ENCODE data around the gene SLC28A1. TPM values are rescaled to one million over a fixed set of nuclear protein-coding genes. Genes with fewer than 3 reads are reported as not detected.

SLC28A1 gene
- total RNA-seq, 2 experiments from 2014 or later: not detected

GRCh38 chr15:84890670-84891162, 6.3 kb downstream of the SLC28A1 start:
- ChIA-PET POLR2A (no interaction called here), CTCF (no interaction called here)
- intact Hi-C loops (cut with micrococcal nuclease): no loop called here
- Mint-ChIP-seq H3K27ac (no peak overlapping the region), H3K36me3 (no peaks in the 10 kb centered on the region), H3K9me3 (no peaks in the 10 kb centered on the region), H3K27me3 (no peaks in the 10 kb centered on the region), H3K4me1 (ENCODE audit: low read depth) (no peaks in the 10 kb centered on the region), H3K4me3 (no peak overlapping the region)
- DNase-seq: no peak

- CTCF ChIA-PET: no interaction called here
- intact Hi-C loops (cut with micrococcal nuclease): no loop called here
- DNase-seq: no peak
- H3K27ac Mint-ChIP-seq: no peak overlapping the region
- H3K4me1 Mint-ChIP-seq (ENCODE audit: low read depth): no peaks in the 10 kb centered on the region
- H3K4me3 Mint-ChIP-seq: no peak overlapping the region
- no peaks in the 10 kb centered on the region for H3K36me3 Mint-ChIP-seq
- POLR2A ChIA-PET: no interaction called here
- no peaks in the 10 kb centered on the region for H3K9me3 Mint-ChIP-seq
- no peaks in the 10 kb centered on the region for H3K27me3 Mint-ChIP-seq
These were observed 6.9 kb downstream of the SLC28A1 start for GRCh38 chr15:84891339-84891738.

- DNase-seq: no peak
- no peak overlapping the region for H3K4me3 Mint-ChIP-seq
- CTCF ChIA-PET: interaction anchor here (0.7 kb wide), 1 partner anchor 33 kb away, joined by 3 read pairs; no protein-coding TSS in a partner anchor
- H3K4me1 Mint-ChIP-seq (ENCODE audit: low read depth): no peaks in the 10 kb centered on the region
- H3K27me3 Mint-ChIP-seq: peaks cover 3% of the 10 kb centered on the region
- H3K36me3 Mint-ChIP-seq: no peaks in the 10 kb centered on the region
- POLR2A ChIA-PET: no interaction called here
- no peak overlapping the region for H3K27ac Mint-ChIP-seq
- intact Hi-C loops (cut with micrococcal nuclease): no loop called here
- H3K9me3 Mint-ChIP-seq: no peaks in the 10 kb centered on the region
These were observed 8.4 kb downstream of the SLC28A1 start for GRCh38 chr15:84892786-84893307.

GRCh38 chr15:84893607-84894006, 9.1 kb downstream of the SLC28A1 start:
- no peak overlapping the region for H3K4me3 Mint-ChIP-seq
- H3K9me3 Mint-ChIP-seq: no peaks in the 10 kb centered on the region
- no peaks in the 10 kb centered on the region for H3K36me3 Mint-ChIP-seq
- POLR2A ChIA-PET: no interaction called here
- intact Hi-C loops (cut with micrococcal nuclease): no loop called here
- peaks cover 3% of the 10 kb centered on the region for H3K27me3 Mint-ChIP-seq
- H3K4me1 Mint-ChIP-seq (ENCODE audit: low read depth): no peaks in the 10 kb centered on the region
- H3K27ac Mint-ChIP-seq: no peak overlapping the region
- DNase-seq: no peak
- CTCF ChIA-PET: interaction anchor here (0.7 kb wide), 1 partner anchor 33 kb away, joined by 3 read pairs; no protein-coding TSS in a partner anchor

GRCh38 chr15:84894736-84895425, 10.4 kb downstream of the SLC28A1 start:
- CTCF ChIA-PET: no interaction called here
- Mint-ChIP-seq H3K27me3 (peaks cover 3% of the 10 kb centered on the region), H3K4me3 (no peak overlapping the region), H3K36me3 (no peaks in the 10 kb centered on the region), H3K9me3 (peaks cover 5% of the 10 kb centered on the region), H3K27ac (no peak overlapping the region), H3K4me1 (ENCODE audit: low read depth) (no peaks in the 10 kb centered on the region)
- POLR2A ChIA-PET: no interaction called here
- no peak for DNase-seq
- intact Hi-C loops (cut with micrococcal nuclease): no loop called here

GRCh38 chr15:84898761-84899160, 14.3 kb downstream of the SLC28A1 start:
- Mint-ChIP-seq H3K4me1 (ENCODE audit: low read depth) (no peaks in the 10 kb centered on the region), H3K9me3 (peaks cover 5% of the 10 kb centered on the region), H3K27ac (no peak overlapping the region), H3K27me3 (peaks cover 3% of the 10 kb centered on the region), H3K36me3 (no peaks in the 10 kb centered on the region), H3K4me3 (no peak overlapping the region)
- no peak for DNase-seq
- intact Hi-C loops (cut with micrococcal nuclease): no loop called here
- ChIA-PET CTCF (no interaction called here), POLR2A (no interaction called here)

- Mint-ChIP-seq H3K9me3 (peaks cover 5% of the 10 kb centered on the region), H3K4me1 (ENCODE audit: low read depth) (no peaks in the 10 kb centered on the region), H3K36me3 (no peaks in the 10 kb centered on the region), H3K27me3 (peaks cover 3% of the 10 kb centered on the region), H3K27ac (no peak overlapping the region), H3K4me3 (no peak overlapping the region)
- ChIA-PET POLR2A (no interaction called here), CTCF (no interaction called here)
- no peak for DNase-seq
- intact Hi-C loops (cut with micrococcal nuclease): no loop called here
These were observed 15.3 kb downstream of the SLC28A1 start for GRCh38 chr15:84899750-84900149.

GRCh38 chr15:84901540-84901939, 17.1 kb downstream of the SLC28A1 start:
- peaks cover 3% of the 10 kb centered on the region for H3K27me3 Mint-ChIP-seq
- POLR2A ChIA-PET: no interaction called here
- peaks cover 5% of the 10 kb centered on the region for H3K9me3 Mint-ChIP-seq
- intact Hi-C loops (cut with micrococcal nuclease): no loop called here
- no peaks in the 10 kb centered on the region for H3K4me1 Mint-ChIP-seq (ENCODE audit: low read depth)
- DNase-seq: no peak
- H3K36me3 Mint-ChIP-seq: no peaks in the 10 kb centered on the region
- no peak overlapping the region for H3K27ac Mint-ChIP-seq
- CTCF ChIA-PET: no interaction called here
- H3K4me3 Mint-ChIP-seq: no peak overlapping the region

- Mint-ChIP-seq H3K36me3 (no peaks in the 10 kb centered on the region), H3K27ac (no peak overlapping the region), H3K27me3 (no peaks in the 10 kb centered on the region), H3K4me3 (no peak overlapping the region), H3K9me3 (peaks cover 5% of the 10 kb centered on the region), H3K4me1 (ENCODE audit: low read depth) (no peaks in the 10 kb centered on the region)
- POLR2A ChIA-PET: no interaction called here
- CTCF ChIA-PET: no interaction called here
- no peak for DNase-seq
- intact Hi-C loops (cut with micrococcal nuclease): no loop called here
These were observed 19.3 kb downstream of the SLC28A1 start for GRCh38 chr15:84903751-84904150.

- Mint-ChIP-seq H3K4me1 (ENCODE audit: low read depth) (no peaks in the 10 kb centered on the region), H3K27ac (no peak overlapping the region), H3K4me3 (no peak overlapping the region), H3K27me3 (no peaks in the 10 kb centered on the region), H3K9me3 (no peaks in the 10 kb centered on the region), H3K36me3 (no peaks in the 10 kb centered on the region)
- ChIA-PET CTCF (no interaction called here), POLR2A (no interaction called here)
- DNase-seq: no peak
- intact Hi-C loops (cut with micrococcal nuclease): no loop called here
These were observed 20.0 kb downstream of the SLC28A1 start for GRCh38 chr15:84904419-84904818.

- no peaks in the 10 kb centered on the region for H3K27me3 Mint-ChIP-seq
- intact Hi-C loops (cut with micrococcal nuclease): no loop called here
- POLR2A ChIA-PET: no interaction called here
- no peaks in the 10 kb centered on the region for H3K9me3 Mint-ChIP-seq
- no peak for DNase-seq
- H3K27ac Mint-ChIP-seq: no peak overlapping the region
- H3K4me1 Mint-ChIP-seq (ENCODE audit: low read depth): no peaks in the 10 kb centered on the region
- CTCF ChIA-PET: no interaction called here
- no peak overlapping the region for H3K4me3 Mint-ChIP-seq
- H3K36me3 Mint-ChIP-seq: no peaks in the 10 kb centered on the region
These were observed 20.8 kb downstream of the SLC28A1 start for GRCh38 chr15:84905016-84905916.

GRCh38 chr15:84907731-84908130, 23.3 kb downstream of the SLC28A1 start:
- POLR2A ChIA-PET: no interaction called here
- H3K27ac Mint-ChIP-seq: no peak overlapping the region
- no peaks in the 10 kb centered on the region for H3K36me3 Mint-ChIP-seq
- H3K4me1 Mint-ChIP-seq (ENCODE audit: low read depth): no peaks in the 10 kb centered on the region
- no peak for DNase-seq
- intact Hi-C loops (cut with micrococcal nuclease): no loop called here
- CTCF ChIA-PET: no interaction called here
- no peaks in the 10 kb centered on the region for H3K9me3 Mint-ChIP-seq
- no peaks in the 10 kb centered on the region for H3K27me3 Mint-ChIP-seq
- no peak overlapping the region for H3K4me3 Mint-ChIP-seq
